ENCODE results near the gene OR51B4.
"Not testable (repeated sequence)": the region's sequence is repeated elsewhere in the genome, so short reads cannot be mapped to it uniquely, and the experiment has no call there.

The OR51B4 gene

GRCh38 chr11:5301846-5302245, at the start of gene OR51B4:
OR51B4 (minus strand) TSS chr11:5301946; CDS start chr11:5301946, 0 bp downstream.
- no peak for DNase-seq (ENCODE audit: low spot score)

- DNase-seq (ENCODE audit: low spot score), result no peak
Measured at GRCh38 chr11:5351208-5351607, 49.5 kb upstream of the OR51B4 start, which contains the start of gene OR51B6. OR51B6 (plus strand) TSS chr11:5351508; CDS start chr11:5351508, 0 bp downstream.

GRCh38 chr11:5349550-5349949, 47.8 kb upstream of the OR51B4 start:
- DNase-seq (ENCODE audit: low spot score), result no peak

- no peak for DNase-seq (ENCODE audit: low spot score)
Measured at GRCh38 chr11:5348551-5349194, 46.9 kb upstream of the OR51B4 start.

- DNase-seq (ENCODE audit: low spot score), result no peak
Measured at GRCh38 chr11:5345831-5346230, 44.1 kb upstream of the OR51B4 start.

GRCh38 chr11:5343474-5344335, 42.0 kb upstream of the OR51B4 start, which contains the start of gene OR51B5:
OR51B5 (minus strand) TSS chr11:5343524; CDS start chr11:5343524, 0 bp downstream.
- DNase-seq (ENCODE audit: low spot score), result no peak

- DNase-seq (ENCODE audit: low spot score), result no peak
Measured at GRCh38 chr11:5339771-5340322, 38.1 kb upstream of the OR51B4 start.

- not testable (repeated sequence) for DNase-seq (ENCODE audit: low spot score)
Measured at GRCh38 chr11:5337253-5337652, 35.5 kb upstream of the OR51B4 start.

- DNase-seq (ENCODE audit: low spot score), result no peak
Measured at GRCh38 chr11:5336331-5336730, 34.6 kb upstream of the OR51B4 start.

- no peak for DNase-seq (ENCODE audit: low spot score)
Measured at GRCh38 chr11:5335170-5335569, 33.4 kb upstream of the OR51B4 start.

GRCh38 chr11:5324197-5324596, 22.5 kb upstream of the OR51B4 start, which contains the start of gene OR51B2:
OR51B2 (minus strand) TSS chr11:5324297; CDS start chr11:5324297, 0 bp downstream.
- DNase-seq (ENCODE audit: low spot score), result no peak

- DNase-seq (ENCODE audit: low spot score), result no peak
Measured at GRCh38 chr11:5317292-5317691, 15.5 kb upstream of the OR51B4 start.

- not testable (repeated sequence) for DNase-seq (ENCODE audit: low spot score)
Measured at GRCh38 chr11:5313326-5314023, 11.7 kb upstream of the OR51B4 start.

GRCh38 chr11:5310423-5310822, 8.7 kb upstream of the OR51B4 start:
- DNase-seq (ENCODE audit: low spot score), result no peak

GRCh38 chr11:5307256-5308019, 5.7 kb upstream of the OR51B4 start:
- DNase-seq (ENCODE audit: low spot score), result no peak

- DNase-seq (ENCODE audit: low spot score), result no peak
Measured at GRCh38 chr11:5304046-5304445, 2.3 kb upstream of the OR51B4 start.

GRCh38 chr11:5303626-5304025, 1.9 kb upstream of the OR51B4 start:
- DNase-seq (ENCODE audit: low spot score), result no peak

GRCh38 chr11:5300251-5300650, 1.5 kb downstream of the OR51B4 start:
- no peak for DNase-seq (ENCODE audit: low spot score)

- no peak for DNase-seq (ENCODE audit: low spot score)
Measured at GRCh38 chr11:5298451-5298850, 3.3 kb downstream of the OR51B4 start.

- no peak for DNase-seq (ENCODE audit: low spot score)
Measured at GRCh38 chr11:5297721-5298323, 3.9 kb downstream of the OR51B4 start.
